Hematopoietic multipotent progenitor cell treated with erythropoietin and hydrocortisone succinate and interleukin-3 and kit ligand, for 6 days (in vitro differentiated cells): Measurements from ENCODE around the gene SLC15A3.
"Not testable (repeated sequence)": the region's sequence is repeated elsewhere in the genome, so short reads cannot be mapped to it uniquely, and the experiment has no call there.

Experiments
- DNase-seq: peaks from one replicate; pipeline ENCODE4 v3.0.0-alpha.2; 2015

Gene SLC15A3

DNA sequence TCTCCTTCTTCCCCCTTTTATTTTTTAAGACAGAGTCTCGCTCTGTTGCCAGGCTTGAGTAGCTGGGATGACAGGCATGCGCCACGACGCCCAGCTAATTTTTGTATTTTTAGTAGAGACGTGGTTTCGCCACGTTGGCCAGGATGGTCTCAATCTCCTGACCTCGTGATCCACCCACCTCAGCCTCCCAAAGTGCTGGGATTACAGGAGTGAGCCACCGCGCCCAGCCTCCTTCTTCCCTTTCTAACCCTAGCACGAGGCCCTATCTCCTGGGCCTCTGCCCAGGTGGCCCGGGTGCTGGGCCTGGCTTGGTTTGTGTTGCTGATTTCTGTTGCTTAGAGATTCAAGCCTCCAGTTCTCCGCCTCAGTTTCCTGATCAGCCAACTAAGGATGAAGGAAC, 22.3 kb upstream of the SLC15A3 start:
- DNase-seq, result not testable (repeated sequence)

- no peak for DNase-seq
Observed at GRCh38 chr11:60973699-60974098, 21.7 kb upstream of the SLC15A3 start.

- DNase-seq, result no peak
Observed at GRCh38 chr11:60972182-60973030, 20.4 kb upstream of the SLC15A3 start.

GRCh38 chr11:60971520-60971919, 19.5 kb upstream of the SLC15A3 start, which contains the start of gene CD6:
CD6 (plus strand) TSS chr11:60971680; CDS start chr11:60971866, 186 bp downstream.
- DNase-seq, result no peak

GRCh38 chr11:60970890-60971289, 18.9 kb upstream of the SLC15A3 start:
- no peak for DNase-seq

DNA sequence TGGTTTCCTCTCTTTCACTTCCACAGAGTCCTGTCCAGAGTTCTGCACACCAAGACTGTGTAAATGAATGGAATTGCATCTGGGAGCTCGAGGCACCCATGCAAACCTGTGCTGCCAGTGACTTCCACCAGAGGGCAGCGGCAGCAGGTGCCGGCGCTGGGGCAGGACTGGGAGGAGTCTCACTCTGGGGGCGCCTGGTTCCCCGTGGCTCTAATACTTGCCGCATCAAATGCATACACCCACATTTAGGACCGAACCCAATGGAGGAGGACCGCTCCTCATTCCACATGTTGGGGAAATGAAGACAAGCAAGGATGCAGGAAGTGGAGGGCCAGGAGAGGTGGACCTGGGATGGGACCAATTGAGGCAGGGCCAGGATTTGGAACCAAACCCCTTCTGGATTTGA, 18.4 kb upstream of the SLC15A3 start:
- peak; percentile 81 for DNase-seq

DNA sequence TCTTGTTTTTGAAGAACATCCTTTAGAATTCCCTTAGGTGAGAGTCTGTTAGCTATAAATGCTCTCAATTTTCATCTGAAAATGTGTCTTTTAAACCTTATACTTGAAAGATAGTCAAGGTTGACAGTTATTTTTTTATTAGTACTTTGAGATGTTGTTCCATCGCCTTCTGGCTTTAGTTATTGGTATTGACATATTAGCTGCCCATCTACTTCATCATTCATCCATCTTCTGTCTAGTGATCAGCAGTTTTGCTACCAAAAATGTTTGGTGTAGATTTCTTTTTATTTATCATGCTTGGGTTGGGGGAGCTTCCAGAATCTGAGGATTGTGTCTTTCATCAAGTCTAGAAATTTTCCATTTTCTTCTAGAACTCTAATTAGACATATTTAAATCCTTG, 16.2 kb upstream of the SLC15A3 start:
- DNase-seq, result no peak

- DNase-seq, result no peak
Observed at GRCh38 chr11:60966890-60967289, 14.9 kb upstream of the SLC15A3 start.

- no peak for DNase-seq
Observed at GRCh38 chr11:60964801-60965200, 12.8 kb upstream of the SLC15A3 start.

DNA sequence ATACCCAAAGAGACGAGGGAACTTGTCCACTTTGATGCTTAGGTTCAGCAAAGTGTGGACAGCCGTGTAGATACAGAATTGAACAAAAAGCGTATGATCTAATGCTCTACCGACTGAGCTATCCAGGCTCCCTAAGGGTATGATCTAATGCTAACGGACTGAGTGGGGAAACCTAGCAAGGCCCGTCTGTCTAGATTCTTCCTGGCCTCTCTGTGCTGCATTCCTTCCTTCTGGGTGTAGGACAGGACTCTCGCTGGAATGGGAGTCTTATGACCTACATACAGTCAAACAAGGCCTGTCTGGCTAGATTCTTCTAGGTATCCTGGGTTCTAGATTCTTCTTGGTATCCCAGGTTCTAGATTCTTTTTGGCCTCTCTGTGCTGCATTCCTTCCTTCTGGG, 8.4 kb upstream of the SLC15A3 start:
- no peak for DNase-seq

GRCh38 chr11:60959431-60959830, 7.5 kb upstream of the SLC15A3 start:
- no peak for DNase-seq

- DNase-seq, result no peak
Observed at GRCh38 chr11:60957188-60957587, 5.2 kb upstream of the SLC15A3 start.

DNA sequence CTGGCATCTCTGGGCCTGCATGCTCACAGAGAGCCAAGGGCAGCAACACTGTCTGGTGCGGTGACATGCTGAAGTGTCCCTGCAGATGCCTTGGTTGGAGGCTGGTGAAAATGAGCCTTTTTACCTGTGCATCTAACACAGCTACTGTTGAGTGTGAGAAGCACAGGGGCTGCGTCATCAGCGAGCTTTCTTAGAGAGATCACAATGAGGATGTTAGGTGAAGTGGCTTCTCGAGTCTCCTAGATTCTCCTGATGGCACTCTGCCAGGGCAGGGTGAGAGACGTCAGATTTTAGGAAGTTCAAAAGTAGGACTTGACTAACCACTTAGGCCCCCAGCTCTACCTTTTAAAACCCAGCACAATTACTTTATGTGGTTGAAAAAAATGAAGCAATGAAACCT, 3.6 kb upstream of the SLC15A3 start:
- no peak for DNase-seq

DNA sequence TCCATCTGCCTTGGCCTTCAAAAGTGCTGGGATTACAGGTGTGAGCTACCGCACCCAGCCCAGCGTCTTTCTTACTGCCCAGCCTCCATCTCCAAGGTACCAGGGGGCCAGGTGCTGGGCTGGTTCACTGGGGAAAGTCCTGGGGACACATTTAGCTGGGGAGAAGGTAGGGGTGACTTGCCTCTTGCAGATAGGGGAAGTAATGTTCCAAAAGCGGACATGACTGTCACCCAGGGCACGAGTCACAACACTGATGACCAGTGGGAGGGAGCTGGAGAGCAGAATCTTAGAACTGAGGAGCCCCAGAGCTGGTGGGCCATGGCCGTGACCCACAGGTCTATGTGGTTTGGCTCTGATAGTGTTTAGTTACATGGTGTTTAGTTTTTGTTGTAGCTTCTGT, 2.4 kb upstream of the SLC15A3 start:
- DNase-seq, result no peak

DNA sequence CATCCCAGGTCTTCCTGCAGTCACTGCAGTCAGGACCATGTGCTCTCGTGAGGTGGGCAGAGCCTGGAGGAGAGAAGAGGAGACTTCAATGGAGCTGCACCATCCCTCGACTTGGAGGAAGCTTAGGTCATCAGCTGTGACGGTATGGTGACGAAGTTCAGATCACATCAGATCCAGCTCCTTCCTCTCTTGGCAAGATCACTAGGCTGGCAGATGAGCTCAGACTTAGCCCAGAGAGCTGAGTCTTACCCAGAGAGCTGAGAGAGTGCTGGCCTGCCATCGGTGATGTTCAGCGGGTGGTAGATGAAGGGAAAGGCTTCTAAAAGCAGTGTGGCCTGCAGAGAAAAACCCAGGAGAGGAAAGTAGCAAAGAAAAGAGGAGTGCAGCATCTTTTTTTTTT, 1.8 kb upstream of the SLC15A3 start:
- no peak for DNase-seq

DNA sequence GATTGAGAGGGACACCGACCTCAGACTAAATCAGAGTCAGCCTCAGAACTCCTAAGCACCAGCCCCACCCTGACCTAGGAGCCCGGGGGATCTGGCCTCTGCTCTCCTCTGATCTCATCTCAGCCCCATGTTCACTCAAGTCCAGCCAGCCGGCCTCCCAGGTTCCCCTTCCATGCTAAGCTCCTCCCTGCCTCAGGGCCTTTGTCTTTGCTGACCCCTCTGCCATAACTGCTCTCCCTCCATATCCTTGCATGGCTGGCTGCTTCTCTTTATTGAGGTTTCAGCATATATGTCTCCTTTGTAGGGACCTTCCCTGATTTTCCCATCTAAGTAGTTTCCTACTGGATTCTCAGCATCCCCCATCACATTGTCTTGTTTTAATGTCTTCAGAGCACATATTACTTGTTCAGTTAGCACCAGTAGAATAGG, 780 bp upstream of the SLC15A3 start:
- no peak for DNase-seq

DNA sequence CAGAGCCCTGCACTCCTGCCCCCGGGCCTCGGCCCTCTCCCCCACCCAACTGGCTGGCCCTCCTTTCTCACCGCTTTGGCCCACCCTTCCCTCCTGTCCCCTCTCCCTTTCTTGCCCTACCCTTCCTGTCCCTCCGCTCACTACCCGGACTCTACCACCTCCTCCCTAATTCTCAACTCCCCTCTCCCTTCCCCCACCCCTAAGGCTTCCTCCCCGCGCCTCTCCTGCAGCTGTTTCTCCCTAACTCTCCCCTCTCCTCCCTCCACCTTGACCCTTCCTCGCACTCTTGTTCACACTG, 421 bp downstream of the SLC15A3 start:
- DNase-seq, result no peak

DNA sequence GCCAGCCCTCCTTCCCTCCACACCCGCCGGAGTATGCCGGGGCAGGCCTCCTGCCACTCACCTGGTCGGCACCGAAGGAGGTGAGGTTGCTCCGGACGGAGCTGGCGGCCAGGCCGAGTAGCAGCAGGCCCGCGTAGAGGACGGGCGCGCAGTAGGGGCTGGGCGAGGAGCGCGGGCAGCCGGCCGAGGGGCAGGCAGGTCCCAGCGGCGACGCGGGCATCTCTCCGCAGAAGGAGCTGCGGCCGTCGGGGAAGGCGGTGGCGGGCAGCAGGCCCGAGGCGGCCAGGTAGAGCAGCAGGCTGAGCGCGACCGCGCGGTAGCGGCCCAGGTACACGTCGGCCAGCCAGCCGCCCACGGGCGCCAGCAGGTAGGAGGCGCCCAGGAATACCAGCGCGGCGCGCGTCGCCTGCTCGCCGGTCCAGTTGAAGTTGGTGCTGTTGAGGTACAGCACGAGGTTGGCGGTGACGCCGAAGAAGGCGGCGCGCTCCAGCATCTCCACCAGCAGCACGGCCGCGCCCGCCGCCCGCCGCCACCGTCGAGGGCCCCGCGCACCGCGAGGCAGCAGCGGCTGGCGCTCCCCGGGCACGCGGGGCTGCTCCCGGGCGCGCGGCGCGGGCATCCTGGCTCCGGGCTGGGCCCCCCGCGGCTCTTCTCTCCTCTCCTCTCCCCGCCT, 907 bp downstream of the SLC15A3 start:
- DNase-seq, result no peak

DNA sequence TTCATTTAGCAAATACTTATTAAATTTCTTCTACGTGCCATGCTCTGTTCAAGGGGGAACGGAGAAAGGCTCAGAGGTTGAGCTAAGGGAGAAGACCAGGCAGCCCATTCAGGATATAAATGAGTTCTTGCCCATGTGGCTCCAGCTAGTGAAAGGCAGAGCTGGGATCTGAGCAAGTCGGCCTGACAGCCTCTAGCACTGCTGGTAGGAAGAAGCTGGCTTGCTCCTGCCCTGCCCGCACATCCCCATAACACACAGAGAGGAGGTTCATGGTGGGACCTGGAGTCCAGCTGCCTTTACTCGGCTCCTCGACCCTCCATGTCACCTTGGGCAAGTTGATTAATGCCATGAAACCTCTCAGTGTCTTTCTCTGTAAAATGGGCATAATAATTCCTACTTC, 2.0 kb downstream of the SLC15A3 start:
- no peak for DNase-seq

DNA sequence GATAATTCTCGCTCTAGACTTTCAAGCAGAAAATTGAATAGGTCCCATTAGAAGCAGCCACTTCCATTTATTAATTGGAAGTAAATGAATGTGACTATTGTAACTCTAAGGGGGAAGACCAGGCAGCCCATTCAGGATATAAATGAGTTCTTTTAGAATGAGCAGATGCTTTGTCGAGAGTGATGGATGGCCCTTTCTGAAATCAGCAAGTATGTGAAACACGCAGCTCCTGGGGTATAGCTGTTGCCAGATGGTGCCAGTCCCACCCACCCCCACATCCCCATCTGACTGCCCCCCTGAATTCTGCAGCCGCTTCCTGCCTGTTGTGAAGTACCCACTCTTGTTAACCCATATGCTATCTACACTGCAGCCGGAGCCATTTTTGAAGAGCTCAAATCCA, 3.7 kb downstream of the SLC15A3 start:
- DNase-seq, result no peak

- DNase-seq, result no peak
Observed at GRCh38 chr11:60947700-60948099, 4.3 kb downstream of the SLC15A3 start.

GRCh38 chr11:60946601-60947264, 5.2 kb downstream of the SLC15A3 start:
- no peak for DNase-seq

DNA sequence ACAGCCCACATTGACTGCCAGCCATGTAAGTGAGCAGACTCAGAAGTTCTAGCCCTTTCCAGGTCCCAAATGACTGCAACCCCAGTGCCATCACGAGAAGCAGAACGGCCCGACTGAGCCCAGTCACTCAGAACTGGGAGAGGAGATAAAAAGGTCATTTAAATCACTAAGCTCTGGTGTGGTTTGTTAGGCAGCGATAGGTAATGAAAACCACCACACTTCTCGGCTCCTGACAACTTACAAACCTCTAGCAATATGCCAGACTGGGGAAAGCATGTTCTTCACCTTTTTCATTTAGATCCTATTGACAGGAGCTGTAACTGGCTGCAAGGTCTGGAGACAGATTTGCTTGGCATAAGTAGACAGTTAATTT, 6.7 kb downstream of the SLC15A3 start:
- peak; percentile 57 for DNase-seq
